ENCODE measurements around the gene CADPS. TPM values are rescaled to one million over a fixed set of nuclear protein-coding genes. Genes with fewer than 3 reads are reported as not detected.

CADPS gene
- total RNA-seq, 4 donors from 2014 or later = 1.0 to 8.1 (median 2.0) TPM

DNA sequence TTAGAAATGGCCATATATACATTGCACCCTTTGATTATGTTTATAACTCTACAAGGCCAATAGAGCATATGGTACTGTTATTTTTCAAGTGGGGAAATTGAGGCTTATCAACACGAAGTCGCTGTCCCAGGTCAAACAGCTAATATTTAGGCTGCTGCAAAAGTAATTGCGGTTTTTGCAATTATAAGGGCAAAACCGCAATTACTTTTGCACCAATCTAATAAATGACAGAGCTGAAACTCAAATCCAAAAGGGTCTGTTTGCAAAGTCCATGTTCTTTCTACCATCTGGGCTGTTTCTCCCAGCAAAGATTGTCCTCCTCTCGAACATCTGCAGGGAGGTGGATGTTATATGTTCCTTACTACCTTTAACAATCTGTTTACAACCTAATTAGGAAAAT is 147.2 kb downstream of the CADPS start:
- Histone ChIP-seq H3K27ac (replicated peaks in 1 of 4) (no peak overlapping the region), H3K36me3 (no peaks in the 10 kb centered on the region), H3K27me3 (no peaks in the 10 kb centered on the region), H3K9me3 (no peaks in the 10 kb centered on the region), H3K4me3 (no peak overlapping the region), H3K4me1 (no peaks in the 10 kb centered on the region)
- TF ChIP-seq POLR2A (IDR thresholded peaks at IDR 0.05; ENCODE audit: low read depth) = no peak
- TF ChIP-seq, protein P1, sequence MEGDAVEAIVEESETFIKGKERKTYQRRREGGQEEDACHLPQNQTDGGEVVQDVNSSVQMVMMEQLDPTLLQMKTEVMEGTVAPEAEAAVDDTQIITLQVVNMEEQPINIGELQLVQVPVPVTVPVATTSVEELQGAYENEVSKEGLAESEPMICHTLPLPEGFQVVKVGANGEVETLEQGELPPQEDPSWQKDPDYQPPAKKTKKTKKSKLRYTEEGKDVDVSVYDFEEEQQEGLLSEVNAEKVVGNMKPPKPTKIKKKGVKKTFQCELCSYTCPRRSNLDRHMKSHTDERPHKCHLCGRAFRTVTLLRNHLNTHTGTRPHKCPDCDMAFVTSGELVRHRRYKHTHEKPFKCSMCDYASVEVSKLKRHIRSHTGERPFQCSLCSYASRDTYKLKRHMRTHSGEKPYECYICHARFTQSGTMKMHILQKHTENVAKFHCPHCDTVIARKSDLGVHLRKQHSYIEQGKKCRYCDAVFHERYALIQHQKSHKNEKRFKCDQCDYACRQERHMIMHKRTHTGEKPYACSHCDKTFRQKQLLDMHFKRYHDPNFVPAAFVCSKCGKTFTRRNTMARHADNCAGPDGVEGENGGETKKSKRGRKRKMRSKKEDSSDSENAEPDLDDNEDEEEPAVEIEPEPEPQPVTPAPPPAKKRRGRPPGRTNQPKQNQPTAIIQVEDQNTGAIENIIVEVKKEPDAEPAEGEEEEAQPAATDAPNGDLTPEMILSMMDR (IDR thresholded peaks at IDR 0.05) = no peak
- no peak for TF ChIP-seq POLR2AphosphoS5 (IDR thresholded peaks at IDR 0.05)
- TF ChIP-seq EP300 (IDR thresholded peaks at IDR 0.05) = no peak
- 85% methylated on average over 5 of the region's 5 CpGs for WGBS
- intact Hi-C loops (cut with DNase I) = no loop called here
- DNase-seq (ENCODE audit: extremely low spot score) = no peak

DNA sequence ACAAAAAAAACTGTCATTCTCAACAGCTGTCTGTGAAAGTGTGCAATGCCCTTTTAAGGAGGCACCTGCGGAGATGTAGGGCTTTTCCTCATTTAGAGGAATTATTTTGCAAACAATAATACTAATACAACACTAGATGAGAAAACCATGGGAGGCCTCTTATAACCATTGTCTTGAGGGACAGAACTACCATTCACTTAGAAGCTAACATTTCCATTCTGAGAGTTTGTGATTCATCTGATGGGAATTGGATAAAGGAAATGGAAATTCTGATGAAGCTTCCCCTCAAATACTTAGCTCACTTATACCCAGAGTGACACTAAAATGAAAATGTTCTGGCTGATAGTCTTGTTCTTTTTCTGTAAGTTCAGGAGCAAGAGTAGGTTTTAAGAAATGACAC is 147.7 kb downstream of the CADPS start:
- Histone ChIP-seq H3K27me3 (no peaks in the 10 kb centered on the region), H3K9me3 (no peaks in the 10 kb centered on the region), H3K4me1 (no peaks in the 10 kb centered on the region), H3K36me3 (no peaks in the 10 kb centered on the region), H3K4me3 (no peak overlapping the region), H3K27ac (replicated peaks in 1 of 4) (no peak overlapping the region)
- TF ChIP-seq POLR2AphosphoS5 (IDR thresholded peaks at IDR 0.05) = no peak
- no peak for TF ChIP-seq POLR2A (IDR thresholded peaks at IDR 0.05; ENCODE audit: low read depth)
- TF ChIP-seq, protein P1 (IDR thresholded peaks at IDR 0.05) = no peak
- no peak for TF ChIP-seq EP300 (IDR thresholded peaks at IDR 0.05)
- WGBS = 80% methylated on average over 1 of the region's 1 CpG
- intact Hi-C loops (cut with DNase I) = no loop called here
- no peak for DNase-seq (ENCODE audit: extremely low spot score)

DNA sequence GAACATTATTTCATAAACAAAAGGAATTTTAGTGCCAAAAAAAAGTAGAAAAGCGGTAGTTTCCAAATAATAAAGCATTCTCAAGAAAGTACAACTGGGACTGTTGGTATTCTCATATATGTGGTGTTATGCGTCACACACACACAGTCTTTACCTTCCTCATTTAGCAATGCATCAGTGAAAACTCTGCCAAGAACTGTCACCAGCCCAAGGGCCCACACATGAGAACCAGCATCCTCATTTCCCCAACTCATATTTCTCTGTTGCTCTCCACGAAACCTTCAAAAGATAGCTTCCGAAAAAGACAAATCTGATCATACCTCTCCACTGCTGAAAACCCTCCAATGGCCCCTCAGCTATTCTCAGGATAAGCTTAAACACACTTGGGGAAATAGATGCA is 150.7 kb downstream of the CADPS start:
- TF ChIP-seq, protein P1 (IDR thresholded peaks at IDR 0.05) = no peak
- no peak for TF ChIP-seq EP300 (IDR thresholded peaks at IDR 0.05)
- no peak for TF ChIP-seq POLR2A (IDR thresholded peaks at IDR 0.05; ENCODE audit: low read depth)
- TF ChIP-seq POLR2AphosphoS5 (IDR thresholded peaks at IDR 0.05) = no peak
- Histone ChIP-seq H3K27ac (replicated peaks in 1 of 4) (no peak overlapping the region), H3K27me3 (no peaks in the 10 kb centered on the region), H3K9me3 (no peaks in the 10 kb centered on the region), H3K36me3 (no peaks in the 10 kb centered on the region), H3K4me1 (no peaks in the 10 kb centered on the region), H3K4me3 (no peak overlapping the region)
- no peak for DNase-seq (ENCODE audit: extremely low spot score)
- intact Hi-C loops (cut with DNase I) = no loop called here
- WGBS = 88% methylated on average over 4 of the region's 4 CpGs

DNA sequence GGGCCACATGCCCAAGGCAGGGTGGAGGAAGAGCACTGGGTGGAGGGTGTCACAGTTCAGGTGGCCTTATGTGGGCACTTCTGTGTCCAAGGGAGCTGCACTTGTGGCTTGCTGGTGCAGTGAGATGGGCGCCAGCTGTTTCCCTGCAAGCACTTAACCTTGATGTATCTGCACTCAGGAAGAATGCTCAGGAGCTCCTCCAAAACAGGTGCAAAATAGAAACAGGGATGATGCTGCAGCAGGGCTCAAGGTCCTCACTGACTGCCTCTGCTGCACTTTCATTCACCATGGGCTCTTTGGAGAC is 151.3 kb downstream of the CADPS start:
- 64% methylated on average over 1 of the region's 1 CpG for WGBS
- no peaks in the 10 kb centered on the region for H3K4me1 ChIP-seq
- no peak overlapping the region for H3K4me3 ChIP-seq
- intact Hi-C loops (cut with DNase I) = no loop called here
- no peaks in the 10 kb centered on the region for H3K9me3 ChIP-seq
- DNase-seq (ENCODE audit: extremely low spot score) = no peak
- TF ChIP-seq POLR2A (IDR thresholded peaks at IDR 0.05; ENCODE audit: low read depth) (no peak), EP300 (IDR thresholded peaks at IDR 0.05) (no peak), POLR2AphosphoS5 (IDR thresholded peaks at IDR 0.05) (no peak)
- TF ChIP-seq, protein P1 (IDR thresholded peaks at IDR 0.05) = no peak
- no peaks in the 10 kb centered on the region for H3K36me3 ChIP-seq
- no peak overlapping the region for H3K27ac ChIP-seq (replicated peaks in 1 of 4)
- H3K27me3 ChIP-seq = no peaks in the 10 kb centered on the region

DNA sequence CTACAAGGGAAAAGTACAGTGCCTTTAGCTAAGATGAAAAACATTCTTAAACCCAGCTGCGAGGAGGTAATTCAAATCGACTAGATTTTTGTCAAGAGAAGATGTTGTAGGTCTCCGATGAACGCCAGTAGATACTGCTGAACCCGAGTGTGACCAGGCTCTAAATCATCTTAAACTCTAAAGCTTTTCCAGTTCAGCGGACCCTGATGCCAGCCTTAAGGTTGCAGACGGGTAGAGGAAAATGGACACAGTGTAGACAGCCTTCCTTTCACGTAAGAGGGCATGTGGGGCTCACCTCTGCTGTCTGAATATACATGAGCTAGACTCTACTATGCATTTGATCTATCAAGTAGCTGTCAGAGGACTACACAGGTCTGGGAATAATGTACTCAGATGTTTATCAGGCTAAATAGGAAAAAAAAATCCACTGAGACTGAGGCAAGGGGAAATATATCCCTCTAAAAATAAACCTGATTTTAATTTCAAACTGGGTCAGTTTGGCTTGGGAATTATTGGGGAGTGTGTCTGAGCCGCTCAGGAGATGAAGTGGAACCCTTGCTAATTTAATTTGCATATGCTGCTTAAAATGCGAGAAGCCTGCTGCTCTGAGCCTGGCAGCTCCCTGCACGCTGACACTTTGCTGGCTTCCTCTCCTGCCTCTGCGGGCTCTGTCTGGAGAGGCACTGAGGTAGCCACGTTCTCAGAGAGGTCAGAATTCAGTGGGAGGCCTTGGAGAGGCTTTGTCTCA is 151.9 kb downstream of the CADPS start:
- Histone ChIP-seq H3K9me3 (no peaks in the 10 kb centered on the region), H3K4me3 (no peak overlapping the region), H3K27ac (replicated peaks in 1 of 4) (no peak overlapping the region), H3K27me3 (no peaks in the 10 kb centered on the region), H3K4me1 (no peaks in the 10 kb centered on the region), H3K36me3 (no peaks in the 10 kb centered on the region)
- 56% methylated on average over 13 of the region's 13 CpGs for whole genome bisulfite sequencing
- no peak for TF ChIP-seq EP300 (IDR thresholded peaks at IDR 0.05)
- TF ChIP-seq, protein P1 (IDR thresholded peaks at IDR 0.05) = no peak
- TF ChIP-seq POLR2AphosphoS5 (IDR thresholded peaks at IDR 0.05) = no peak
- TF ChIP-seq POLR2A (IDR thresholded peaks at IDR 0.05; ENCODE audit: low read depth) = no peak
- no peak for DNase-seq (ENCODE audit: extremely low spot score)
- intact Hi-C loops (cut with DNase I) = no loop called here
